Glomerular endothelial cell (primary cell): ENCODE measurements around the gene SIN3A. TPM values are rescaled to one million over a fixed set of nuclear protein-coding genes. Genes with fewer than 3 reads are reported as not detected.
"Not testable (repeated sequence)": the region's sequence is repeated elsewhere in the genome, so short reads cannot be mapped to it uniquely, and the experiment has no call there.

Experiments
- DNase-seq: peaks from one replicate; pipeline ENCODE4 v3.0.0-alpha.2; 2011; ENCODE audit warnings: low read depth, low spot score; ENCODE audit errors: extremely low read depth
- total RNA-seq: library from RNA; depleted of rRNA; stranded (reverse); fragments of >200 nt; gene quantifications from 2 replicates; pipeline ENCODE4 v1.2.3, GENCODE V29; 2015

Gene SIN3A
- total RNA-seq, 1 donor from 2014 or later = 40.8 TPM

DNA sequence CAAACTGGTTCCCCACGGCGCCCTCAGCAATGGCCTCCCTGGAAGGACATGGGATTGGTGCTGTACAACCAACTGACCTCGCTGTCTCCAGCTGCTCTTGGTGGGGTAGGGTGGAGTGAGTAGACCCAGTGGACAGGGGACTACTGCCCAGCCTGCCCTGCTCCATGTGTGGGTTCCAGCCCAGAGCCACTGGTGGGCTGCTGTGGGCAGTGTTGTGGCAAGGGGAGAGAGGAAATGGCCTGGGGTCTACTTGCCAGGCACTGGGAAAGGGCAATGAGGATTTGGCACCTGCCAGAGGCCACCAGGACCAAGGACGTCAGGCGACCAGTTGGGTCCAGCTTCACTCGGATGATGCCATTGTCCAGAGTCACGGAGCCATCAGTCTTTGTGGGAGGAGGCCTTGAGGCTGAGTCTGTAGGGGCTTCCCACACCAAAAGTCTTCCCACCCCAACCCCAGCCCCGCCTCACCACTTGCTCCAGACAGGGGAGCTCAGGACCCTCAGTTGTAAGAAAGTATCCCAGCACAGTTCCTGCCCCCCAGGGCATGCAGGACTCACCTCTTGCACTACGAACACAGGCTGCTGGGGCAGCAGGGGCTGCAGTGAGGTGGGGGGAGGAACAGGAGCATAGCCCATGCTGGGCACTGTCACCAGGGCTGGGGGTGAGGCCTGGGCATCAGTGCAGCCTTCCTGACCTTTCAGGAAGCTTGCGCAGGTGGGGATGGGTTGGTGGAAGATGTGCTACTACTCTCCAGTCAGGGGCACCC lies 92.5 kb downstream of the SIN3A start:
- no peak for DNase-seq

DNA sequence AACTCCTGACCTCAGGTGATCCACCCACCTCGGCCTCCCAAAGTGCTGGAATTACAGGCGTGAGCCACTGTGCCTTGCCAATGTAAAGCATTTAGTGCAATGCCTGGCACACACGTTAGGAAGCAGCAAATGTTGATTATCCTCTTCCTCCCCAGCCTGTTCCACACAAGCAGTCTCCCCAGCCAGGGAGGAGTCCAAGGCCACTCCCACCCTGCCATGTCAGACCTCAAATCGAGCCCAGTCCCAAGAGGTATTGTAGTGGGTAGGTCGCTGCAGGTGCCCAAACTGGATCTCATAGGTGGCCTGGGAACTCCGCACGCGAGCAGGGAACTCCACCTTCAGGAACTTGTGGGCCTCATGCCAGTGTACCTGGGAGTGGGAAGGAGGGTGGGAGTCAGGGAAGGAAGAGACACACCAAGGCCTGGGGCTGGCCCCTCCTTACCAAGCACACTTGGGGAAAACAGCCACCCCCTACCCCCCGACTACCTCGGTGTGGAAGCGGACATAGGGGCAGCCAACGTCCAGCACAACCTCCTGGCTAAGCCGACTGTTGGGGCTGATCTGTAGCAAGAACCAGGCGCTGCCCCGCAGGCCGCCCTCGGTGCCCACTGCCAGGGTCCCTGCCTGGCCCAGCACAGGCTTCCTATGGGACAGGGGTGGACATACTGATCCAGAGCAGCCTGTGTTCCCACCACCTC lies 93.4 kb downstream of the SIN3A start:
- DNase-seq = no peak

DNA sequence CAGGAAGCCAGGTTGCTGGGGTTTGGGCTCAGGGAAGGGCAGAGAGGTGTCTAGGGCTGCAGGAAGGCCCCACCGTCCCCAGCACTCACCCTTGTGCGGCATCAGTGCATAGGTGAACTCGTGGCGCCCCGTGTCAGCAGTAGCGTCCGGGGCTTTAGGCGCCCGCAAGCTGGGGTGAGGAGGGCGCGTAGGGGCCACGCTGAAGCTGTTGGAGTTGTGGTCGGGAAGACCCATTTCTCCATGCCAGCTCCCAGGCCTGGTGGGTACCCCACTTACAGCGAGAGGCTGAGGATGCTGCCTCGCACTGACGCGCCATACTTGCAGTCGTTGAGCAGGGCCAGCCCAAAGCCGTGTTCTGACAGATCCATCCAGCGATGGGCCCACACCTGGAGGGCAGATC lies 95.0 kb downstream of the SIN3A start:
- DNase-seq = no peak

DNA sequence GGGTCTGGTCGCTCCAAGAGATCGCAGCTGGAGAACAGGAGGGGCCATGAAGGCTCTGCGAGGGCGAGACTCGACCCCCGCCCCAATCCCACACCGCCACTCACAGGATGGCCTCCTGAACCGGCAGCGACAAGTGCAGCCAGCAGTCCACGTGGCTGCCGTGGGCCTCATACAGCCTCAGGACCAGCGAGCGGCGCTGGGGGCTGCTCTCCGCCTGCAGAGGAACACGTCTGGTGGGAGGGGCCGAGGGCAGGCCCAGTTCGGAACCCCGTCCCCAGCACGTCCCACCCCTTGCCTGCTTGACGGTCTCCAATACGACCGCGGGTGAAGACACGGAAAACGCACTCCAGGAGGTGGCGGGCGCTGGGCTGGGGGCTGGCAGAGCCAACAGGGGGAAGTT lies 95.5 kb downstream of the SIN3A start:
- no peak for DNase-seq

DNA sequence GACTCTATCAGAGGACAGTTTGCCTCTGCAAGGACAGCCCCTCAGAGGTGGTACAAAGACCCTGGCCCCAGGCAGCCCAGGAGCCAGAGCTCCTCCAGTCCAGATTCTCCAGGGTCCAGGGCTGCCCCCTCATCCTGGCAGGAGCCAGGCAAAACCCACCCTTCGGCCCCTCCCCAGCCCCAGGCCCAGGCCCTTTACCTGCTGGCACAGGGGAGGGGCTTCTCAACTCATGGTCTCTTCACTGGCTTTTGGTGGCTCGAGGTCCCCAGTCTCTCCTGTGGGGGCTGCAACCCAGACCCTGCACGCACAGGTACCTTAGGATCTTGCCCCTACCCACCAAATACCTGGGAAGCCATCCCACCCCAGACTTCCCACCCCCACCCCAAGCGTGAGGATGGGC lies 96.1 kb downstream of the SIN3A start:
- no peak for DNase-seq

DNA sequence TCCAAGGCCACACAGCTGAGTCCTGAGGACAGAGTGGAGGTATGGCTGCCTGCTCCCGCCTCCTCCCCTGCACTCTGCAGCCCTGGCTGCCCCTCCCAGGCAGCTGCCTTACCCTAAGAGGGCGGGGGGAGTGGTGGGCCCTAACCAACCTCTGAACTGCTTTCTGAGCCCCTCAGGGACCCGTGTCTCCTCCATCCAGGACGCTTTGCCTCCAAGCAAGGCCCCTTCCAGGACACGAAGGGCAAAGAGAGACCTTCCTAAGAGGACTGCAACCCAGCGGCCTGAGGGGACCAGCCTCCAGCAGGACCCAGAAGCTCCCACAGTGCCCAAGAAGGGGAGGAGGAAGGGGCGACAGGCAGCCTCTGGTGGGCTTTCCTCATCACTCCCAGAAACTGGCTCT lies 97.0 kb downstream of the SIN3A start:
- no peak for DNase-seq

DNA sequence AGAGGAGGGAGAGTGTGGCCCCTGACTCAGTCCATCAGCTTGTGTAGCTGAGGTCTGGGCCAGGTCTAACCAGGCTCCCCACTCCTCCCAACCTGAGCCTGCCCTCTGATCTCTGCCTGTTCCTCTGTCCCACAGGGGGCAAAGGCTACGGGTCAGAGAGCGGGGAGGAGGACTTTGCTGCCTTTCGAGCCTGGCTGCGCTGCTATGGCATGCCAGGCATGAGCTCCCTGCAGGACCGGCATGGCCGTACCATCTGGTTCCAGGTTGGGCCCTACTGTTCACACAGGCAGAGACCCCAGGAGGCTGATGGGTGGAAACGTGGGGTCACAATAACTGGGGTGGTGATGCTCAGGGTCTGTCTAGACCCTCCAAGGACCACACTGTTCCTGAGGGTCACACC lies 97.9 kb downstream of the SIN3A start:
- no peak for DNase-seq

DNA sequence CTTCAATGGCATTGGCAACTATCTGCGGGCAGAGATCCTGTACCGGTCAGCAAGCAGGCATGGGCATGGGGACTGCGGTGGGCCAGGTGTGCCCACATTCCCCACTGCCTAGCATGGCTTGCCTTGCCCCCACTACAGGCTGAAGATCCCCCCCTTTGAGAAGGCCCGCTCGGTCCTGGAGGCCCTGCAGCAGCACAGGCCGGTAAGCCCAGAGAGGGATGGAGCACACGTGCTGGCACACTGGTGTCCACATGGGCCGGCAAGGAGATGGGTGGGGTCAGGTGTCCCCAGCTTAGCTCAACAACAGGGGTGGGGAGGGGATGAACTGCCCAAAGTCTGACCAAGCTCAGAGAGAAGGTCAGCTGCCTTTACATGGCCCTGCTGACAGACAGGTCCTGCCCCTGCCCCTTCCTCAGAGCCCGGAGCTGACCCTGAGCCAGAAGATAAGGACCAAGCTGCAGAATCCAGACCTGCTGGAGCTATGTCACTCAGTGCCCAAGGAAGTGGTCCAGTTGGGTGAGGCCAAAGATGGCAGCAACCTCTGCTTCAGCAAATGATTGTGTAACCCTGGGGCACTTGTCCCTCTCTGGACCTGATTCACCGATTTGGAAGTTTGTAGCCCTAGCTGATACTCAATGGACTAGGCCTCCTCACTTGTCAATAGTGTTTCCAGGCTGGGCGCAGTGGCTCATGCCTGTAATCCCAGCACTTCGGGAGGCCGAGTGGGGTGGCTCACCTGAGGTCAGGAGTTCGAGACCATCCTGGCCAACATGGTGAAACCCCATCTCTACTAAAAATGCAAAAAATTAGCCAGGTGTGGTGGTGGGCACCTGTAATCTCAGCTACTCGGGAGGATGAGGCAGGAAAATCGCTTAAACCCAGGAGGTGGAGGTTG lies 99.1 kb downstream of the SIN3A start:
- DNase-seq = no peak

DNA sequence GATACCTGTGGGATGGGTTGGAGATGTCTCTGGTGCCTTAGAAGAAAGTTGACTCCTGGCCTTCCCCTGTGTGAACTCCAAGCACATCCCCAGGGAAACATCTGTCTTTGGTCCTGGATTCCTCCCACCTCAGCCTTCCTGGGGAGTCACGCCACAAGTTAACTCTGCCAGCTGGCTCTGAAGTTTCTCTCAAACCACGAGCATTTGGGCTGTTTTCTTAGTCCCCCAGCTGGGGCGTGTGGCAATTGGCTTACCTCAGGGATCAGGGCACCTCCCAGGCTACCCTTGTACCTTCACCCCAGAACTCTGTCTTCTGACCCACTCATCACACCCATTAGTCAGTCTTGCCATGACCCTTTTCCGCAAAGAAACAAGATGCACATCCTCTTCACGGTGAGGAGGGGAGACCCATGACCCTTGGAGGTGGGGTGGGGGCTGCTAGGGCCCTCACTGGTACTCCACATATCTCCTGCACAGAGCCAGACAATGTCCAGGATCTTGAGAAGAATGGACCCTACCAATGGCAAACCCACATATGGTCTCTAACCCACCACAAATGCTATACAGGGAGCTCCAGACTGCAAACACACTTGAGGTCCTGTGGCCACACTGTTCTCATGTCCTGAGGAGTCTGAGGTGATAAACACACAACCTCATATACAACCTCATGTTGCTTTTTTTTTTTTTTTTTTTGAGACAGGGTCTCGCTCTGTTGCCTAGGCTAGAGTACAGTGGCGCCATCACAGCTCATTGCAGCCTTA lies 100.7 kb downstream of the SIN3A start:
- no peak for DNase-seq

DNA sequence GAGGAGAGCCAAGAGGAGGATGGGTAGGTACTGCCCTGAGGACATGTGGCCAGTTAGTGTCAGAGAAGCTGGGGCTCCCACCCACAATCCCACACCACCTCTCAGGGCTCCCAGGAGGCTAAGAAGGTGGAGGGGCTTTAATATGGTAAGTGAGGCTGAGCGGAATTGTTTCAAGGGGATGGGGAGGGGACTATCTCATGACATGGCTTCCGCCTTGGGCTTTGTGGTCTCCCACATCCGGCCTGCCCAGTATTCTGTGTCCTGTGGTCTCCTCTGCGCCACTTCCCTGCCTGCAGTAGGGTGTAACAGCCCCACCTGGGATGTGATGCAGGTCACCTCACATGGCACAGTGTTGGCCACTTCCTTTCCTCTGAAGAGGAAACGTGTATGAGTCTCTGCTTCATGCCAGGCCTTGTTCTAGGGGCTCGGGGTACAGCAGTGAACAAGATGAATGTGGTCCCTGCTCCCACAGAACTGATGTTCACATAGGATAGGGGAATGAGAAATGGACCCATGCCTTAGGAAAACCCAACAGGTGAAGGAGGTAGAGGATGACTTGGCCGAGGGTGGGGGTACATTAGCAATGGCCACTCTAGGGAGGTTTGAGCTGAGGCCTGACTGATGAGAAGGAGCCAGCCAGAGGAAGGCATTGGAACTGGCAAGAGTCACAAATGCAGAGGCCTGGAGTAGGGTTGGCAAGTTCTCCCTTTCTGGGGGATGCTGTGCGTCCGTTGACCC lies 101.5 kb downstream of the SIN3A start:
- no peak for DNase-seq

DNA sequence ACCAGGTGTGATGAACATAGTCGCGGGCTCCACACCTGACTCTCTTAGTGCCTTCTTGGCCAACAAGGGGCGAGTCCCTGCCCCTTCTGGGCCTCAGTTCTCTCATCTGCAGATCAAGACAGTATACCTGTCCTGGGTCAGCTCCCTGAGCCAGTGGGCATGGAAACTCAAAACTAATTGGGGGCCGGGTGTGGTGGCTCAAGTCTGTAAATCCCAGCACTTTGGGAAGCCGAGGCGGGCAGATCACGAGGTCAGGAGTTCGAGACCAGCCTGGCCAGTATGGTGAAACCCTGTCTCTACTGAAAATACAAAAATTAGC lies 102.2 kb downstream of the SIN3A start:
- DNase-seq = not testable (repeated sequence)

DNA sequence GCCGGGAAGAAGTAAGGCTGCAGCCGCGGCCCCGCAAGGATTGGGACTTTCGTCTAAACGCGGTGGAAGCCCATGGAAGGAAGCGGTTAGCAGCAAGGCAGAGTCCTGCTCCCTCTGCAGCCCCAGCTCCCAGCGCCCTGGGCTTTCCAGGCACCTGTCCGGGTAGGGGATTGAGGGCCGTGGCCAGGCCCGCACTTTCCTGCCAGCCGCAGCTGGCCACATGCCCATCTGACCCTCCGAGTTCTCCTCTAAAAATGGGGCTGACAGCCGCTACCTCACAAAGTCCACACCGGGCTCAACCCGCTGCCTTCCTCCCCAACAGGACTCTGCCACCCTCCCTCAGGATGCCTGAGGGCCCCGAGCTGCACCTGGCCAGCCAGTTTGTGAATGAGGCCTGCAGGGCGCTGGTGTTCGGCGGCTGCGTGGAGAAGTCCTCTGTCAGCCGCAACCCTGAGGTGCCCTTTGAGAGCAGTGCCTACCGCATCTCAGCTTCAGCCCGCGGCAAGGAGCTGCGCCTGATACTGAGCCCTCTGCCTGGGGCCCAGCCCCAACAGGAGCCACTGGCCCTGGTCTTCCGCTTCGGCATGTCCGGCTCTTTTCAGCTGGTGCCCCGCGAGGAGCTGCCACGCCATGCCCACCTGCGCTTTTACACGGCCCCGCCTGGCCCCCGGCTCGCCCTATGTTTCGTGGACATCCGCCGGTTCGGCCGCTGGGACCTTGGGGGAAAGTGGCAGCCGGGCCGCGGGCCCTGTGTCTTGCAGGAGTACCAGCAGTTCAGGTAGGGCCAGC lies 102.7 kb downstream of the SIN3A start:
- no peak for DNase-seq

DNA sequence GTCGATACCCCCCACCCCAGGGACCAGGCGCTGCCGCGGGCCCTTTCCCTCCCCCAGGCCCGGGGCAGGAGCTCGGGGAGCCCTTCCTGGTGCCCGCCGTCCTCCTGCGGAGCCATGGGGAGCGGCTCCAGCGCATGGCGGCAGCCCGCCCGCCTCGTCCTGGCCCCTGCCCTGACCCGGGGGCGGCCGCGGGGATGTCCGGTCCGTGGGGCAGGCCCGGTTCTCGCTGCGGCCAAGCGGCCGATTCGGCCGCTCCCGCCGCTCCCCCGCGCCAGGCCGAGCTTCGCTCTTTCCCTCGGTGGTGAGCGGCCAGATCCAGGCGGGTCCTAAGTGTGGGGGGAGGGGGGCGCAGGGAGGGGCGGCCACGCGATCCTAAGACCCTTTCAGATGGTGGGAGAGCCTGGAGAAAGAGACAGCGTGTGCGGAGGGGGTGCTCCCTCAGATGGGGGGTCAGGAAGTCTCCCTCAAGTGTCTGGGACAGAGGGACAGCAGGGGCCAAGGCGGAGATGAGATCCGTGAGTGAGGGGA lies 103.4 kb downstream of the SIN3A start:
- DNase-seq = no peak

DNA sequence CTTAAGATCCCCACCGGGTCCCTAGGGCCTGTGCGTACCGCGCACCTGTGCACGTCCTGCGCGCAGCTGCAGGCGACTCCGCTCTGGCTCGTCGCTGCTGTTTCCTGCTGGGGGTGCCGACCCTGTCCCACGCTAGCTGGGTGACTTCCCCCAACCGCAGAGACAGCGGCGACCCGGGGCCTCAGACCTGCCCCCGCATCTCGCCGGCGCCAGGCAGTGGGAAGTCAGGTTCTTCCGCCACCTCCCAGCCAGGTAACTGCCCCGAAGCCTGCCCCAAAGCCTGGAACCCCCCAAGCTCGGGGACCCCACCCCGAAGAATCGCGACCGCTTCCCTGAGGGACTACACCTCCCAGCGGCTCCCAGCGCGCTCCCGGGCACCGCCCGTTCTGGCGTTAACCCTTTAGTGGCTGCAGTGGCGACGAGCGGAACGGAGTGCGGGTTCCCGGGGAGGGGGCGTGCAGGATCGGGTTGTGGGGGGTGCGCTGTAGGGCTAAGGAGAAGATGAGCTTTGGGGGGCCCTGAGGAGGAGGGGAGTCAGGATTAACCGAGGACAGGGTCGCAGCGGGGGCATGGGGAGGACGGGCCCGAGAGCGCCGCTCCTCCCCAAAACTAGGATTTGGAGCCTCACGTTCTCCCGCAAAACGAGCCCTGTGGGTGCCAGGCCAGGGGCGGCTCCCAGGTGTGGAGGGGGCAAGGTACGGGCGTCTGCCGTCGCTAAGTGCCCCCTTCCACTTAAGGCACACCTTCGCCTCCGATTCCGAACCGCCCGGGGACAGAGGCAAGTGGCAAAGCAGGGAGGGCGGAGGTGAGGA lies 104.1 kb downstream of the SIN3A start:
- DNase-seq = no peak

DNA sequence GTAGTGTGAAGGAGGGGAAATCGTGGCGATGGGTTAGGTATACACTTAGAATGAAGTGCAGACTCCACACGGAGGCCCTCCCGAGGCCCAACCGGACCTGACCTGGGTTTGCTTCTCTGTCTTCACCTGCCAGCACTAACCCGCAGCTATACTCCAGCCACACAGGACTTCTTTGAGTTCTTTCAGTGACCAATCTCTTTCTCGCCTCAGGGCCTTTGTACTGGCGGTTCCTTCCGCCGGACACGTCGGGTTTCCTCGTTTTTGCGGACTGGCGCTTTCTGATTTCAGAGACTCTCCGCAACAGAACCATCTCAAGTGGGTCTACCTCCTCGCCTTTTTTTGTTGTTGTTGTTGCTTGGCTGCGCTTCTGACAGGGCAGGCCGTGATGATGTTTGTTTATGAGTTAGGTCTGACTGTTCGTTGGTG lies 104.7 kb downstream of the SIN3A start, which contains the start of gene NEIL1:
TSS of gene NEIL1 (plus strand) at position 244 of the 426 bp plus-strand sequence. CDS start 1,867 bp downstream, outside the sequence.
- DNase-seq = no peak

DNA sequence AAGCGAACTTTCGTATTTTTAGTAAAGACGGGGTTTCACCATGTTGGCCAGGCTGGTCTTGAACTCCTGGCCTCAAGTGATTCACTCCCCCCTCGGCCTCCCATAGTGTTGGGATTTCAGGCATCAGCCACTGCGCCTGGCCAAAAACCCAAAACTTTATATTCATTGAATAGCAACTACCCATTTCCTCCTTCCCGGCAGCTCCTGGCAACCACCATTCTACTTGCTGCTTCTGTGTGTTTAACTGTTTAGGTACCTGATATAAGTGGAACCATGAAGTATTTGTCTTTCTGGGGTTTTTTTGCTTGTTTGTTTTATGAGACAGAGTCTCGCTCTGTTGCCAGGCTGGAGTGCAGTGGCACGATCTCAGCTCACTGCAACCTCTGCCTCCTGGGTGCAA lies 107.5 kb downstream of the SIN3A start:
- DNase-seq = not testable (repeated sequence)

DNA sequence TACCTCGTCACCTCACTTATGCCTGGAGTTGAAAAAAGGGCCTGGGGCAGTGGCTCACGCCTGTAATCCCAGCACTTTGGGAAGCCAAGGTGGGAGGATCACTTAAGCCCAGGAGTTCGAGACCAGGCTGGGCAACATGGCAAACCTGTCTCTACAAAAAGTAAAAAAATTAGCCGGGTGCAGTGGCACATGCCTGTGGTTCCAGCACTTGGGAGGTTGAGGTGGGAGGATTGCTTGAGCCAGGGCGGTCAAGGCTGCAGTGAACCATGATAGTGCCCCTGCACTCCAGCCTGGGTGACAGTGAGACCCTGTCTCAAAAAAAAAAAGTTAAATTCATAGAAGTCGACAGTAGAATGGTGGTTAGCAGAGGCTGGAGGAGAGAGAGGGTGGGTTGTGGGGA lies 109.3 kb downstream of the SIN3A start:
- DNase-seq = no peak
